Ascending aorta (tissue), 2 donors: Measurements from ENCODE around the gene ABAT. TPM values are rescaled to one million over a fixed set of nuclear protein-coding genes. Genes with fewer than 3 reads are reported as not detected.

Source experiments
- DNase-seq, 2 donors: peaks; one replicate each; pipeline ENCODE4 v3.0.0-alpha.2; 2019; ENCODE audit warnings: low spot score in 2 of 2
- H3K27ac ChIP-seq, 2 donors: fragments of 200-600 bp; sonication (generic); one replicate each; pipeline ENCODE4 v1.5.1; 2016 to 2017; ENCODE audit warnings: mild to moderate bottlenecking in 1 of 2
- H3K27me3 ChIP-seq: fragments of 200-600 bp; sonication (generic); one replicate; pipeline ENCODE4 v1.5.1; 2017
- H3K36me3 ChIP-seq, 2 donors: fragments of 200-600 bp; sonication (generic); one replicate each; pipeline ENCODE4 v1.5.1; 2016
- H3K4me1 ChIP-seq, 2 donors: fragments of 200-600 bp; sonication (generic); one replicate each; pipeline ENCODE4 v1.5.1; 2016 to 2017; ENCODE audit warnings: mild to moderate bottlenecking in 1 of 2
- H3K4me3 ChIP-seq, 2 donors: fragments of 200-600 bp; sonication (generic); one replicate each; pipeline ENCODE4 v1.5.1; 2016 to 2017; ENCODE audit warnings: mild to moderate bottlenecking in 1 of 2
- H3K9me3 ChIP-seq, 2 donors: fragments of 200-600 bp; sonication (generic); one replicate each; pipeline ENCODE4 v1.5.1; 2016
- CTCF ChIP-seq, 3 experiments: fragments of 200-600 bp in 2 of 3; fragments of 450-650 bp in 1 of 3; sonication (generic) in 2 of 3; IDR thresholded peaks; one replicate each; pipeline ENCODE4 v1.5.1; 2016 to 2019; ENCODE audit warnings: antibody characterized with exemption in 3 of 3, mild to moderate bottlenecking in 1 of 3, moderate library complexity in 1 of 3
- intact Hi-C: fragments of 100-400 bp; cut with DNase I; formaldehyde crosslinking; loops from one replicate; pipeline ENCODE4 v1.15.1; 2023
- total RNA-seq: library from RNA; depleted of rRNA; stranded (reverse); fragments of >200 nt; gene quantifications from one replicate; pipeline ENCODE4 v1.1.0, GENCODE V29; 2016

Gene ABAT
- total RNA-seq, 1 donor from 2014 or later = 1.8 TPM

- Histone ChIP-seq H3K4me3 (no peak overlapping the region), H3K27ac (no peak overlapping the region), H3K4me1 (no peaks in the 10 kb centered on the region), H3K27me3 (no peaks in the 10 kb centered on the region), H3K9me3 (no peaks in the 10 kb centered on the region), H3K36me3 (peaks cover 6 to 22% of the 10 kb centered on the region in 2 donors)
- no peak for TF ChIP-seq CTCF (IDR thresholded peaks at IDR 0.05)
- intact Hi-C loops = no loop called here
- DNase-seq = no peak
These were observed 82.3 kb downstream of the ABAT start for GRCh38 chr16:8756755-8757154.

GRCh38 chr16:8758022-8758421 lies 83.6 kb downstream of the ABAT start:
- Histone ChIP-seq H3K27me3 (no peaks in the 10 kb centered on the region), H3K9me3 (no peaks in the 10 kb centered on the region), H3K4me3 (no peak overlapping the region), H3K36me3 (peaks cover 6 to 22% of the 10 kb centered on the region in 2 donors), H3K4me1 (no peaks in the 10 kb centered on the region), H3K27ac (no peak overlapping the region)
- DNase-seq = no peak
- no peak for TF ChIP-seq CTCF (IDR thresholded peaks at IDR 0.05)
- intact Hi-C loops = no loop called here

DNA sequence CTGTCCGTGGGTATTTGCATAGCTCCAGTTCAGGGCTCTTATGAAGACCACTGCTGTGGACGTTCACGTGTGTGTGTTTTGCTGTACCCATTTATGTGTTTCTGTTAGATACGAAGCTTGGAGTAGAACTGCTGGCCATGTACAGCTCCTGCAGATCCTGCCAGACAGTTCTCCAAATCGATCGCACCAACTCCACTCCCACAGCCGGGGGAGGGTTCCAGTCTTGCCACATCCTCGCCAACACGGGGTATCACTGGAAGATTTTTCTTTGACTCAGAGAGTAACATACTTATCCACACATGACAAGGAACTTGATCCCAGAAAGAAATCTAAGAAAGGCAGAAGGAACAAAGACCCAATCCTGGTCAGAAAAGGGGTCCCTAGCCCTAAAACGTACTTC lies 85.6 kb downstream of the ABAT start:
- no peak overlapping the region for H3K27ac ChIP-seq
- H3K4me1 ChIP-seq = no peaks in the 10 kb centered on the region
- DNase-seq = no peak
- no peak for TF ChIP-seq CTCF (IDR thresholded peaks at IDR 0.05)
- intact Hi-C loops = no loop called here
- peaks cover 6 to 24% of the 10 kb centered on the region in 2 donors for H3K36me3 ChIP-seq
- no peaks in the 10 kb centered on the region for H3K9me3 ChIP-seq
- no peaks in the 10 kb centered on the region for H3K27me3 ChIP-seq
- no peak overlapping the region for H3K4me3 ChIP-seq

DNA sequence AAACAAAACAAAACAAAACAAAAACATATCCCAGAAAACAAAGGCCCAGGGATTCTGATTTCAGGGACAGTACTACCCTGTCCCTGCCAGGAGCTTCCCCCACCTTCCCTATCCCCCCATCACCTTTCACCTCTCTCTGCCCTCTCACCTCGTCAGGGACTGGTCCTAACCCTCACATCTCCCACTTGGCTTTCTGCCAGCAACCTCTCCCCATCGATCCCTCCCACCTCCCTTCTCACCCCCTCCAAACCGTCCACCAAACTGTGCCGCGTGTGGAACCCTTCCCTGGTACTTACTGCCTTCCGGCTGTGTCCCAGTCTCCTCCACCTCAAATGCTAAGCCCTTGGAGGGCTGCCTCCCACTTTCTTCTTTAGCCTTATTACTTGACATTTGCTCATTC lies 86.7 kb downstream of the ABAT start:
- TF ChIP-seq CTCF (IDR thresholded peaks at IDR 0.05) = no peak
- no peaks in the 10 kb centered on the region for H3K4me1 ChIP-seq
- no peaks in the 10 kb centered on the region for H3K9me3 ChIP-seq
- no peaks in the 10 kb centered on the region for H3K27me3 ChIP-seq
- DNase-seq = no peak
- H3K36me3 ChIP-seq = peaks cover 11 to 30% of the 10 kb centered on the region in 2 donors
- H3K4me3 ChIP-seq = no peak overlapping the region
- H3K27ac ChIP-seq = no peak overlapping the region
- intact Hi-C loops = no loop called here

GRCh38 chr16:8762254-8762653 lies 87.8 kb downstream of the ABAT start:
- no peaks in the 10 kb centered on the region for H3K9me3 ChIP-seq
- intact Hi-C loops = no loop called here
- no peak for TF ChIP-seq CTCF (IDR thresholded peaks at IDR 0.05)
- DNase-seq = no peak
- H3K4me1 ChIP-seq = no peaks in the 10 kb centered on the region
- H3K27ac ChIP-seq = no peak overlapping the region
- H3K4me3 ChIP-seq = no peak overlapping the region
- H3K27me3 ChIP-seq = no peaks in the 10 kb centered on the region
- H3K36me3 ChIP-seq = peaks cover 16 to 35% of the 10 kb centered on the region in 2 donors

DNA sequence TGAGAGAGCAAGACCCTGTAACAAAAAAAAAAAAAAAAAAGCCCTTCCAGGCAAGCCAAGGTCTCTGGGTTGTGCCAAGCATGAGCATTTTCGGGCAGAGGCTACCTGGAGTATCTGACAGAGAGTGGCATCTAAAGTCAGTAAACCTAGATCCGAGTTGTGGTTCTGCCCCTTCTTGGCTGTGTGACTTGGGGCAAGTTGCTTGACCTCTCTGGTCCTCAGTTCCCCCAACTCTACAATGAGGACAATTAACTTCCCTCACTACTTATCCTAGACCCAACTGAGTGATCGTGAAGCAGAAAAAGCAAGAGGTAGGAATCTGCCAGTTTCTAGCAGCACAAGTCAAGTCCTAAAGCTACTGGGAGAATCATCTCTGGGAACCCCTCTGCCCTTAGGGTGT lies 88.7 kb downstream of the ABAT start:
- H3K9me3 ChIP-seq = no peaks in the 10 kb centered on the region
- no peak overlapping the region for H3K4me3 ChIP-seq
- H3K36me3 ChIP-seq = peaks cover 18 to 36% of the 10 kb centered on the region in 2 donors
- no peaks in the 10 kb centered on the region for H3K27me3 ChIP-seq
- intact Hi-C loops = no loop called here
- no peak for DNase-seq
- H3K27ac ChIP-seq = no peak overlapping the region
- H3K4me1 ChIP-seq = no peaks in the 10 kb centered on the region
- TF ChIP-seq CTCF (IDR thresholded peaks at IDR 0.05) = no peak
